HK-2 (cell line): Measurements from ENCODE around the gene EFCC1.

Experiments
- DNase-seq: peaks from one replicate; pipeline ENCODE4 v3.0.0-alpha.2; 2018; ENCODE audit not compliant: unreplicated experiment

The EFCC1 gene

GRCh38 chr3:128994581-128995546 is 6.2 kb upstream of the EFCC1 start:
- DNase-seq, result no peak

- DNase-seq, result no peak
Observed at GRCh38 chr3:128995737-128996136, 5.4 kb upstream of the EFCC1 start.

GRCh38 chr3:128996200-128996599 is 4.9 kb upstream of the EFCC1 start:
- DNase-seq, result no peak

- DNase-seq, result no peak
Observed at GRCh38 chr3:128996726-128997125, 4.4 kb upstream of the EFCC1 start.

- DNase-seq, result no peak
Observed at GRCh38 chr3:128997486-128998133, 3.5 kb upstream of the EFCC1 start.

- DNase-seq, result no peak
Observed at GRCh38 chr3:128998561-128998960, 2.5 kb upstream of the EFCC1 start.

GRCh38 chr3:128999102-128999501 is 2.0 kb upstream of the EFCC1 start:
- DNase-seq, result no peak

GRCh38 chr3:129000742-129001100 is 383 bp upstream of the EFCC1 start:
- DNase-seq, result no peak

GRCh38 chr3:129001806-129002572 is 885 bp downstream of the EFCC1 start:
- DNase-seq, result no peak

- no peak for DNase-seq
Observed at GRCh38 chr3:129002573-129003569, 1.8 kb downstream of the EFCC1 start.

- DNase-seq, result no peak
Observed at GRCh38 chr3:129003578-129004112, 2.5 kb downstream of the EFCC1 start.

GRCh38 chr3:129004639-129005295 is 3.7 kb downstream of the EFCC1 start:
- no peak for DNase-seq

- no peak for DNase-seq
Observed at GRCh38 chr3:129005526-129006303, 4.6 kb downstream of the EFCC1 start.

- no peak for DNase-seq
Observed at GRCh38 chr3:129006864-129007263, 5.8 kb downstream of the EFCC1 start.

GRCh38 chr3:129007792-129008191 is 6.7 kb downstream of the EFCC1 start:
- no peak for DNase-seq

GRCh38 chr3:129009266-129009665 is 8.2 kb downstream of the EFCC1 start:
- DNase-seq, result no peak

- no peak for DNase-seq
Observed at GRCh38 chr3:129010310-129010956, 9.3 kb downstream of the EFCC1 start.

GRCh38 chr3:129013491-129013891 is 12.4 kb downstream of the EFCC1 start:
- no peak for DNase-seq

- DNase-seq, result no peak
Observed at GRCh38 chr3:129014148-129014547, 13.0 kb downstream of the EFCC1 start.
